ENCODE data around the gene ZNF679.
A peak's percentile ranks its signal among the peaks of the same experiment; 100 is the strongest.
"Not testable (repeated sequence)": the region's sequence is repeated elsewhere in the genome, so short reads cannot be mapped to it uniquely, and the experiment has no call there.

Gene ZNF679

GRCh38 chr7:64310426-64310825 is 82.2 kb downstream of the ZNF679 start:
- DNase-seq (ENCODE audit: low spot score) = no peak

GRCh38 chr7:64312826-64313225 is 84.6 kb downstream of the ZNF679 start:
- no peak for DNase-seq (ENCODE audit: low spot score)

- peak; percentile 91 for DNase-seq (ENCODE audit: low spot score)
Measured at GRCh38 chr7:64313740-64314491, 85.6 kb downstream of the ZNF679 start, which contains the start of gene ZNF736. Gene ZNF736 (plus strand): TSS chr7:64313961. CDS start chr7:64314151, 190 bp downstream.

- no peak for DNase-seq (ENCODE audit: low spot score)
Measured at GRCh38 chr7:64314566-64314965, 86.3 kb downstream of the ZNF679 start.

- not testable (repeated sequence) for DNase-seq (ENCODE audit: low spot score)
Measured at GRCh38 chr7:64316031-64316742, 87.9 kb downstream of the ZNF679 start.
